Measurements from ENCODE around the gene SAA4.
"Not testable (repeated sequence)": the region's sequence is repeated elsewhere in the genome, so short reads cannot be mapped to it uniquely, and the experiment has no call there.

SAA4 gene

GRCh38 chr11:18247191-18247581 is 10.6 kb upstream of the SAA4 start:
- not testable (repeated sequence) for DNase-seq (ENCODE audit: low read depth in 2 of 3, low spot score in 2 of 3)

- DNase-seq (ENCODE audit: low read depth in 2 of 3, low spot score in 2 of 3) = not testable (repeated sequence)
Observed at GRCh38 chr11:18246379-18247190, 10.0 kb upstream of the SAA4 start.

GRCh38 chr11:18245396-18245795 is 8.8 kb upstream of the SAA4 start:
- no peak for DNase-seq (ENCODE audit: low read depth in 2 of 3, low spot score in 2 of 3)

- peak; percentile 13 to 47 (median 18) for DNase-seq (ENCODE audit: low read depth in 2 of 3, low spot score in 2 of 3)
Observed at GRCh38 chr11:18243783-18244362, 7.3 kb upstream of the SAA4 start.

- DNase-seq (ENCODE audit: low read depth in 2 of 3, low spot score in 2 of 3) = no peak
Observed at GRCh38 chr11:18239655-18240054, 3.1 kb upstream of the SAA4 start.

GRCh38 chr11:18235394-18236334 is 938 bp downstream of the SAA4 start:
- no peak for DNase-seq (ENCODE audit: low read depth in 2 of 3, low spot score in 2 of 3)

- no peak for DNase-seq (ENCODE audit: low read depth in 2 of 3, low spot score in 2 of 3)
Observed at GRCh38 chr11:18233912-18234311, 2.7 kb downstream of the SAA4 start.

GRCh38 chr11:18230859-18231258 is 5.7 kb downstream of the SAA4 start:
- no peak for DNase-seq (ENCODE audit: low read depth in 2 of 3, low spot score in 2 of 3)

GRCh38 chr11:18229501-18229900 is 7.1 kb downstream of the SAA4 start:
- DNase-seq (ENCODE audit: low read depth in 2 of 3, low spot score in 2 of 3) = no peak

GRCh38 chr11:18225913-18226312 is 10.7 kb downstream of the SAA4 start:
- no peak for DNase-seq (ENCODE audit: low read depth in 2 of 3, low spot score in 2 of 3)

GRCh38 chr11:18223591-18224387 is 12.8 kb downstream of the SAA4 start:
- DNase-seq (ENCODE audit: low read depth in 2 of 3, low spot score in 2 of 3) = no peak

GRCh38 chr11:18222814-18223421 is 13.7 kb downstream of the SAA4 start:
- DNase-seq (ENCODE audit: low read depth in 2 of 3, low spot score in 2 of 3) = no peak

- no peak for DNase-seq (ENCODE audit: low read depth in 2 of 3, low spot score in 2 of 3)
Observed at GRCh38 chr11:18221274-18221876, 15.2 kb downstream of the SAA4 start.

- no peak for DNase-seq (ENCODE audit: low read depth in 2 of 3, low spot score in 2 of 3)
Observed at GRCh38 chr11:18209058-18209457, 27.5 kb downstream of the SAA4 start.

GRCh38 chr11:18204771-18205170 is 31.8 kb downstream of the SAA4 start:
- no peak for DNase-seq (ENCODE audit: low read depth in 2 of 3, low spot score in 2 of 3)

- DNase-seq (ENCODE audit: low read depth in 2 of 3, low spot score in 2 of 3) = no peak
Observed at GRCh38 chr11:18204220-18204619, 32.4 kb downstream of the SAA4 start.

GRCh38 chr11:18203723-18204122 is 32.9 kb downstream of the SAA4 start:
- DNase-seq (ENCODE audit: low read depth in 2 of 3, low spot score in 2 of 3) = no peak

GRCh38 chr11:18197738-18198137 is 38.9 kb downstream of the SAA4 start:
- DNase-seq (ENCODE audit: low read depth in 2 of 3, low spot score in 2 of 3) = not testable (repeated sequence)

GRCh38 chr11:18196532-18196931 is 40.1 kb downstream of the SAA4 start:
- no peak for DNase-seq (ENCODE audit: low read depth in 2 of 3, low spot score in 2 of 3)

GRCh38 chr11:18193010-18193409 is 43.6 kb downstream of the SAA4 start:
- DNase-seq (ENCODE audit: low read depth in 2 of 3, low spot score in 2 of 3) = no peak
